GM12864 (cell line): ENCODE measurements around the gene AURKAIP1.

ENCODE experiments used
- DNase-seq: peaks from one replicate; pipeline ENCODE4 v3.0.0-alpha.2; 2011; ENCODE audit warnings: low read depth
- H3K4me3 ChIP-seq: 2 replicates; pipeline ENCODE4 v1.5.1; 2011; ENCODE audit warnings: mild to moderate bottlenecking, low read depth, low read length, control low read depth
- CTCF ChIP-seq: IDR thresholded peaks from 2 replicates; pipeline ENCODE4 v1.5.1; 2011; ENCODE audit warnings: low read depth, mild to moderate bottlenecking, moderate library complexity, low read length, control low read depth, inconsistent platforms; ENCODE audit errors: missing control alignments

The AURKAIP1 gene

GRCh38 chr1:1402072-1402900, 27.3 kb upstream of the AURKAIP1 start:
- H3K4me3 ChIP-seq: no peak overlapping the region
- no peak for DNase-seq
- peak; percentile 68 for TF ChIP-seq CTCF

- no peak for DNase-seq
- TF ChIP-seq CTCF: no peak
- H3K4me3 ChIP-seq: no peak overlapping the region
Observed at GRCh38 chr1:1401457-1402010, 26.5 kb upstream of the AURKAIP1 start.

- TF ChIP-seq CTCF: no peak
- H3K4me3 ChIP-seq: peak overlapping the region; percentile 83
- no peak for DNase-seq
Observed at GRCh38 chr1:1400576-1401456, 25.8 kb upstream of the AURKAIP1 start.

GRCh38 chr1:1399872-1400575, 25.0 kb upstream of the AURKAIP1 start:
- no peak for DNase-seq
- no peak for TF ChIP-seq CTCF
- H3K4me3 ChIP-seq: peak overlapping the region; percentile 83

GRCh38 chr1:1399187-1399871, 24.3 kb upstream of the AURKAIP1 start, which contains the start of gene CCNL2:
CCNL2 (minus strand) TSS chr1:1399335; CDS start chr1:1399306, 29 bp downstream.
- TF ChIP-seq CTCF: peak; percentile 61
- peak within 1 kb of the TSS; percentile 96 for H3K4me3 ChIP-seq
- peak; percentile 96 for DNase-seq

- DNase-seq: no peak
- peak overlapping the region; percentile 96 for H3K4me3 ChIP-seq
- no peak for TF ChIP-seq CTCF
Observed at GRCh38 chr1:1398677-1399186, 23.7 kb upstream of the AURKAIP1 start.
